IMR-90 (cell line): ENCODE measurements around the gene UNC93B1. TPM values are rescaled to one million over a fixed set of nuclear protein-coding genes. Genes with fewer than 3 reads are reported as not detected.

Source experiments
- ATAC-seq: fragments of 200-7000 bp; cut with Tn5 transposase; 2 replicates; pipeline ENCODE4 v1.9.1; 2020; ENCODE audit warnings: low read depth, mild to moderate bottlenecking, moderate library complexity
- BruUV-seq: library from RNA; stranded (reverse); fragments of 400-500 nt; replicated peaks from 2 replicates; lab custom pipeline; 2021; lab: Mats Ljungman, UMichigan
- CTCF ChIA-PET: fragments of 300-600 bp; formaldehyde crosslinking; extraction: SDS; loops from one replicate; lab custom pipeline; 2021; ENCODE audit warnings: antibody characterized with exemption; lab: Yijun Ruan, JAX
- POLR2A ChIA-PET: fragments of 300-600 bp; sonication (Branson Sonifier 250); formaldehyde crosslinking; loops from one replicate; lab custom pipeline; 2022; ENCODE audit warnings: antibody characterized with exemption; ENCODE audit not compliant: unreplicated experiment; lab: Charles Lee
- DNase-seq: peaks from one replicate; pipeline ENCODE4 v3.0.0; 2013
- H2AFZ ChIP-seq: replicated peaks from 2 replicates; pipeline ENCODE3; 2013; ENCODE audit warnings: low read length, mild to moderate bottlenecking; ENCODE audit not compliant: poor library complexity
- H2AK5ac ChIP-seq: 2 replicates; pipeline ENCODE4 v1.6.1; 2013; ENCODE audit warnings: low read depth, low read length, inconsistent platforms
- H2AK9ac ChIP-seq: replicated peaks from 2 replicates; pipeline ENCODE3; 2013; ENCODE audit warnings: mild to moderate bottlenecking, low read depth, low read length, moderate library complexity; ENCODE audit not compliant: poor library complexity
- H2BK120ac ChIP-seq: 2 replicates; pipeline ENCODE4 v1.6.1; 2013; ENCODE audit warnings: low read depth, low read length, inconsistent platforms
- H2BK15ac ChIP-seq: 3 replicates; pipeline ENCODE4 v1.6.1; 2013; ENCODE audit warnings: low read depth, low read length, inconsistent platforms
- H2BK20ac ChIP-seq: 2 replicates; pipeline ENCODE4 v1.6.1; 2013; ENCODE audit warnings: low read depth, mild to moderate bottlenecking, inconsistent platforms, low read length, moderate library complexity
- H2BK5ac ChIP-seq: 2 replicates; pipeline ENCODE4 v1.6.1; 2013; ENCODE audit warnings: mild to moderate bottlenecking, low read depth, low read length, inconsistent platforms; ENCODE audit not compliant: poor library complexity, severe bottlenecking
- H3K14ac ChIP-seq: replicated peaks from 2 replicates; pipeline ENCODE4 v1.6.1; 2013; ENCODE audit warnings: low read depth, low read length, inconsistent platforms
- H3K18ac ChIP-seq: 2 replicates; pipeline ENCODE4 v1.6.1; 2013; ENCODE audit warnings: low read depth, low read length, control low read depth
- H3K23ac ChIP-seq: 2 replicates; pipeline ENCODE4 v1.6.1; 2013; ENCODE audit warnings: low read depth, low read length, inconsistent platforms
- H3K27ac ChIP-seq: 2 replicates; pipeline ENCODE4 v1.5.1; 2013; ENCODE audit warnings: mild to moderate bottlenecking, control low read depth, low read length; ENCODE audit not compliant: insufficient read depth
- H3K27me3 ChIP-seq: 2 replicates; pipeline ENCODE4 v1.6.1; 2013; ENCODE audit warnings: low read length; ENCODE audit not compliant: control insufficient read depth, insufficient read depth
- H3K36me3 ChIP-seq: 2 replicates; pipeline ENCODE4 v1.6.1; 2013; ENCODE audit warnings: low read length, mixed read lengths; ENCODE audit not compliant: control insufficient read depth, insufficient read depth
- H3K4ac ChIP-seq: 2 replicates; pipeline ENCODE4 v1.6.1; 2013; ENCODE audit warnings: low read depth, low read length, inconsistent platforms
- H3K4me1 ChIP-seq: 2 replicates; pipeline ENCODE4 v1.6.1; 2013; ENCODE audit warnings: low read length, mixed read lengths; ENCODE audit not compliant: control insufficient read depth, insufficient read depth
- H3K4me2 ChIP-seq: 2 replicates; pipeline ENCODE4 v1.6.1; 2013; ENCODE audit warnings: low read depth, mild to moderate bottlenecking, control low read depth, low read length, moderate library complexity
- H3K4me3 ChIP-seq: 2 replicates; pipeline ENCODE4 v1.5.1; 2013; ENCODE audit warnings: low read depth, mild to moderate bottlenecking, control low read depth, low read length, moderate library complexity; ENCODE audit not compliant: insufficient read depth
- H3K56ac ChIP-seq: 2 replicates; pipeline ENCODE4 v1.6.1; 2013; ENCODE audit warnings: low read length, inconsistent platforms; ENCODE audit not compliant: insufficient read depth; ENCODE audit errors: extremely low read depth
- H3K79me1 ChIP-seq, 2 experiments: 2 replicates each; pipeline ENCODE4 v1.6.1; 2013; ENCODE audit warnings: low read length in 2 of 2, inconsistent platforms in 1 of 2, low read depth in 1 of 2
- H3K9ac ChIP-seq: 2 replicates; pipeline ENCODE4 v1.6.1; 2013; ENCODE audit warnings: low read depth, low read length, control low read depth
- H3K9me1 ChIP-seq: 2 replicates; pipeline ENCODE4 v1.6.1; 2013; ENCODE audit warnings: low read length, inconsistent platforms; ENCODE audit not compliant: insufficient read depth
- H3K9me3 ChIP-seq: 2 replicates; pipeline ENCODE4 v1.6.1; 2013; ENCODE audit warnings: low read length; ENCODE audit not compliant: control insufficient read depth, insufficient read depth
- H4K20me1 ChIP-seq: 2 replicates; pipeline ENCODE4 v1.6.1; 2013; ENCODE audit warnings: low read length, inconsistent platforms; ENCODE audit not compliant: insufficient read depth
- H4K5ac ChIP-seq: 2 replicates; pipeline ENCODE4 v1.6.1; 2013; ENCODE audit warnings: mild to moderate bottlenecking, low read depth, low read length, control low read depth
- H4K8ac ChIP-seq, 2 experiments: 2 replicates each; pipeline ENCODE4 v1.6.1; 2013; ENCODE audit warnings: low read depth in 2 of 2, low read length in 2 of 2, control low read depth in 1 of 2, inconsistent platforms in 1 of 2
- H4K91ac ChIP-seq: 2 replicates; pipeline ENCODE4 v1.6.1; 2013; ENCODE audit warnings: low read depth, low read length, inconsistent platforms; ENCODE audit not compliant: insufficient read depth
- BHLHE40 ChIP-seq: fragments of 150-350 bp; IDR thresholded peaks from 2 replicates; pipeline ENCODE4 v1.6.1; 2016; ENCODE audit warnings: mild to moderate bottlenecking, low read depth, low read length
- CEBPB ChIP-seq: IDR thresholded peaks from 2 replicates; pipeline ENCODE4 v1.6.1; 2012; ENCODE audit warnings: low read depth, low read length, improper control_type of control experiment
- CHD1 ChIP-seq: IDR thresholded peaks from 2 replicates; pipeline ENCODE4 v1.6.1; 2012; ENCODE audit warnings: low read depth, low read length, improper control_type of control experiment
- ELK1 ChIP-seq: fragments of 150-350 bp; IDR thresholded peaks from 2 replicates; pipeline ENCODE4 v1.6.1; 2016; ENCODE audit warnings: low read depth, mild to moderate bottlenecking, low read length, moderate library complexity, borderline replicate concordance
- FOS ChIP-seq: fragments of 150-350 bp; IDR thresholded peaks from 2 replicates; pipeline ENCODE4 v1.6.1; 2016; ENCODE audit warnings: low read depth, low read length
- MAFK ChIP-seq: IDR thresholded peaks from 2 replicates; pipeline ENCODE4 v1.6.1; 2012; ENCODE audit warnings: low read depth, low read length, improper control_type of control experiment
- MAZ ChIP-seq: IDR thresholded peaks from 2 replicates; pipeline ENCODE4 v1.6.1; 2012; ENCODE audit warnings: low read depth, mild to moderate bottlenecking, low read length, improper control_type of control experiment, moderate library complexity, borderline replicate concordance
- NFE2L2 ChIP-seq: fragments of 150-350 bp; IDR thresholded peaks from 2 replicates; pipeline ENCODE4 v1.6.1; 2016; ENCODE audit warnings: low read depth, mild to moderate bottlenecking, low read length
- POLR2A ChIP-seq: IDR thresholded peaks from 2 replicates; pipeline ENCODE4 v1.6.1; 2012; ENCODE audit warnings: mild to moderate bottlenecking, low read depth, low read length
- RCOR1 ChIP-seq: IDR thresholded peaks from 2 replicates; pipeline ENCODE4 v1.6.1; 2012; ENCODE audit warnings: mild to moderate bottlenecking, low read length, improper control_type of control experiment; ENCODE audit not compliant: insufficient replicate concordance
- RFX5 ChIP-seq: IDR thresholded peaks from 2 replicates; pipeline ENCODE4 v1.8.0; 2012; ENCODE audit warnings: low read depth, mild to moderate bottlenecking, low read length, moderate library complexity
- SMC3 ChIP-seq: fragments of 150-350 bp; IDR thresholded peaks from 2 replicates; pipeline ENCODE4 v1.6.1; 2016; ENCODE audit warnings: low read depth, mild to moderate bottlenecking, antibody characterized with exemption, low read length, moderate library complexity
- WGBS, 2 experiments: methylation state at CpG; one replicate each; pipeline versions ENCODE4 v1.1.5 to v1.1.7; 2013; ENCODE audit warnings: missing lambda C conversion rate in 2 of 2; ENCODE audit not compliant: insufficient read length in 1 of 2; ENCODE audit errors: extremely low coverage in 2 of 2; 5-methylcytosine and 5-hydroxymethylcytosine counted together
- dilution Hi-C: fragments of 300-500 bp; cut with HindIII; formaldehyde crosslinking; loops from one replicate; pipeline ENCODE4 v1.14.3; 2018; ENCODE audit warnings: low sequenced_read_pairs; ENCODE audit not compliant: unreplicated experiment
- in situ Hi-C: fragments of 300-500 bp; cut with MboI; formaldehyde crosslinking; loops from 3 replicates; pipeline ENCODE4 v1.14.3; 2019; ENCODE audit warnings: low sequenced_read_pairs, inconsistent platforms, mixed read lengths
- intact Hi-C: fragments of 100-400 bp; cut with micrococcal nuclease; formaldehyde crosslinking; loops from 2 replicates; pipeline ENCODE4 v1.10.0; 2022
- polyA plus RNA-seq, 3 experiments: library from polyadenylated mRNA; depleted of rRNA; stranded (reverse); fragments of >200 nt; gene quantifications; 2 replicates each; pipeline ENCODE4 v1.2.3, GENCODE V29; 2012; ENCODE audit warnings: low replicate concordance in 1 of 3
- total RNA-seq: library from RNA; depleted of rRNA; stranded (reverse); fragments of >200 nt; gene quantifications from 2 replicates; pipeline ENCODE4 v1.2.3, GENCODE V29; 2012
- TF ChIP-seq, protein P1 (sequence below): conservative IDR thresholded peaks from 2 replicates; pipeline ENCODE4 v1.5.1; 2012; ENCODE audit warnings: mild to moderate bottlenecking, low read depth, low read length, improper control_type of control experiment
- TF ChIP-seq, protein P2 (sequence below): fragments of 150-350 bp; IDR thresholded peaks from 2 replicates; pipeline ENCODE4 v1.6.1; 2017; ENCODE audit warnings: mild to moderate bottlenecking, antibody characterized with exemption, low read length, low read depth

Gene UNC93B1
- total and polyA plus RNA-seq, 2 of the 4 experiments (the other 2 are of a cell fraction), result 10.9 to 19.2 TPM

DNA sequence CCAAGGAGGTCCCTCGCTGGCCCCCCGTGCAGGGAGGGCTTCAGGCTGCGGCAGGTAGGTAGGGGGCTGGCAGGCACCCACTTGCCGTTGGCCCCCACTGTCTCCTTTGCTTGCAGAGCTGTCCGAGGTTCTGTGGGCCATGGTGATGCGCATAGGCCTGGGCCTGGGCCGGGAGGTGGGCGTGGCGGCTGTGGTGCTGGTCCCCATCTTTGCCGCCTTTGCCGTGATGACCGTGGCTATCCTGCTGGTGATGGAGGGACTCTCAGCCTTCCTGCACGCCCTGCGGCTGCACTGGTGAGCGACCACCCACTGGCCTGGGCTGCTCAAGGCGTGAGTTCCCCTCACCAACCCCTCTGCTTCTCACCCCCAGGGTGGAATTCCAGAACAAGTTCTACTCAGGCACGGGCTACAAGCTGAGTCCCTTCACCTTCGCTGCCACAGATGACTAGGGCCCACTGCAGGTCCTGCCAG, 46.5 kb upstream of the UNC93B1 start:
- Histone ChIP-seq H4K5ac (no peak overlapping the region), H2AK5ac (no peak overlapping the region), H3K9me1 (no peaks in the 10 kb centered on the region), H3K23ac (no peak overlapping the region), H2AK9ac (peak overlapping the region; percentile 33), H4K20me1 (no peaks in the 10 kb centered on the region; the same call in none of the 2 replicates), H3K4me3 (no peak overlapping the region), H3K27ac (no peak overlapping the region), H2BK120ac (no peak overlapping the region), H3K18ac (no peak overlapping the region), H3K27me3 (no peaks in the 10 kb centered on the region), H3K36me3 (peaks cover 59% of the 10 kb centered on the region), H3K4me2 (no peak overlapping the region), H2BK5ac (no peak overlapping the region), H4K91ac (no peak overlapping the region), H2BK20ac (no peak overlapping the region), H3K4ac (no peak overlapping the region), H3K56ac (no peak overlapping the region), H2AFZ (no peak overlapping the region), H3K9ac (no peak overlapping the region), H4K8ac (no peak overlapping the region), H3K9me3 (no peaks in the 10 kb centered on the region), H3K4me1 (no peaks in the 10 kb centered on the region), H3K79me1 (peaks cover 0 to 11% of the 10 kb centered on the region in 2 experiments; a peak in 3 of 4 replicates), H2BK15ac (no peak overlapping the region), H3K14ac (no peak overlapping the region)
- in situ Hi-C loops (no loop called here), intact Hi-C loops (no loop called here), dilution Hi-C loops (no loop called here)
- 89% methylated on average over 3 of the region's 18 CpGs; no CpG with 5 or more reads in 1 of the 2 experiments for WGBS, 2 experiments
- POLR2A ChIA-PET, result no interaction called here
- ATAC-seq (no peak), DNase-seq (no peak)
- CTCF ChIA-PET, result no interaction called here
- no peak for TF ChIP-seq BHLHE40
- TF ChIP-seq ELK1, result no peak
- no peak for TF ChIP-seq CEBPB
- TF ChIP-seq RCOR1, result no peak
- TF ChIP-seq NFE2L2, result no peak
- no peak for TF ChIP-seq POLR2A
- TF ChIP-seq CHD1, result no peak
- TF ChIP-seq RFX5, result no peak
- no peak for TF ChIP-seq MAFK
- no peak for TF ChIP-seq FOS
- TF ChIP-seq SMC3, result no peak
- TF ChIP-seq, protein P1, sequence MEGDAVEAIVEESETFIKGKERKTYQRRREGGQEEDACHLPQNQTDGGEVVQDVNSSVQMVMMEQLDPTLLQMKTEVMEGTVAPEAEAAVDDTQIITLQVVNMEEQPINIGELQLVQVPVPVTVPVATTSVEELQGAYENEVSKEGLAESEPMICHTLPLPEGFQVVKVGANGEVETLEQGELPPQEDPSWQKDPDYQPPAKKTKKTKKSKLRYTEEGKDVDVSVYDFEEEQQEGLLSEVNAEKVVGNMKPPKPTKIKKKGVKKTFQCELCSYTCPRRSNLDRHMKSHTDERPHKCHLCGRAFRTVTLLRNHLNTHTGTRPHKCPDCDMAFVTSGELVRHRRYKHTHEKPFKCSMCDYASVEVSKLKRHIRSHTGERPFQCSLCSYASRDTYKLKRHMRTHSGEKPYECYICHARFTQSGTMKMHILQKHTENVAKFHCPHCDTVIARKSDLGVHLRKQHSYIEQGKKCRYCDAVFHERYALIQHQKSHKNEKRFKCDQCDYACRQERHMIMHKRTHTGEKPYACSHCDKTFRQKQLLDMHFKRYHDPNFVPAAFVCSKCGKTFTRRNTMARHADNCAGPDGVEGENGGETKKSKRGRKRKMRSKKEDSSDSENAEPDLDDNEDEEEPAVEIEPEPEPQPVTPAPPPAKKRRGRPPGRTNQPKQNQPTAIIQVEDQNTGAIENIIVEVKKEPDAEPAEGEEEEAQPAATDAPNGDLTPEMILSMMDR, result no peak
- TF ChIP-seq, protein P2, sequence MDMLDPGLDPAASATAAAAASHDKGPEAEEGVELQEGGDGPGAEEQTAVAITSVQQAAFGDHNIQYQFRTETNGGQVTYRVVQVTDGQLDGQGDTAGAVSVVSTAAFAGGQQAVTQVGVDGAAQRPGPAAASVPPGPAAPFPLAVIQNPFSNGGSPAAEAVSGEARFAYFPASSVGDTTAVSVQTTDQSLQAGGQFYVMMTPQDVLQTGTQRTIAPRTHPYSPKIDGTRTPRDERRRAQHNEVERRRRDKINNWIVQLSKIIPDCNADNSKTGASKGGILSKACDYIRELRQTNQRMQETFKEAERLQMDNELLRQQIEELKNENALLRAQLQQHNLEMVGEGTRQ, result no peak
- no peak for TF ChIP-seq MAZ
- no TSS peak for BruUV-seq
